Parathyroid adenoma (tissue), 2 donors: Measurements from ENCODE around the gene CLEC14A.

ENCODE experiments used
- H2AFZ ChIP-seq: fragments of 300-600 bp; sonication (generic); one replicate; pipeline ENCODE4 v1.7.0; 2017; ENCODE audit warnings: antibody characterized with exemption, mild to moderate bottlenecking
- H3K27ac ChIP-seq: fragments of 300-600 bp; sonication (generic); one replicate; pipeline ENCODE4 v1.7.0; 2017
- H3K27me3 ChIP-seq: fragments of 300-600 bp; sonication (generic); one replicate; pipeline ENCODE4 v1.7.0; 2017; ENCODE audit warnings: low read length; ENCODE audit not compliant: control insufficient read depth, insufficient read depth
- H3K36me3 ChIP-seq: fragments of 300-600 bp; sonication (generic); one replicate; pipeline ENCODE4 v1.7.0; 2017; ENCODE audit warnings: low read length; ENCODE audit not compliant: control insufficient read depth, insufficient read depth
- H3K4me1 ChIP-seq: fragments of 300-600 bp; sonication (generic); one replicate; pipeline ENCODE4 v1.7.0; 2017; ENCODE audit warnings: control low read depth
- H3K4me2 ChIP-seq: fragments of 300-600 bp; sonication (generic); one replicate; pipeline ENCODE4 v1.7.0; 2017; ENCODE audit warnings: low read length
- H3K4me3 ChIP-seq: fragments of 300-600 bp; sonication (generic); one replicate; pipeline ENCODE4 v1.7.0; 2017; ENCODE audit warnings: low read depth, low read length
- H3K79me2 ChIP-seq: fragments of 300-600 bp; sonication (generic); one replicate; pipeline ENCODE4 v1.7.0; 2017; ENCODE audit warnings: control low read depth
- H3K9ac ChIP-seq: fragments of 300-600 bp; sonication (generic); one replicate; pipeline ENCODE4 v1.7.0; 2017; ENCODE audit warnings: mild to moderate bottlenecking
- H3K9me3 ChIP-seq: fragments of 300-600 bp; sonication (generic); one replicate; pipeline ENCODE4 v1.7.0; 2017; ENCODE audit warnings: low read length; ENCODE audit not compliant: control insufficient read depth
- CTCF ChIP-seq: fragments of 300-600 bp; sonication (generic); IDR thresholded peaks from one replicate; pipeline ENCODE4 v1.7.0; 2017; ENCODE audit warnings: antibody characterized with exemption, mild to moderate bottlenecking
- donor health status: primary hyperparathyroidism.

The CLEC14A gene

GRCh38 chr14:38205949-38206665 lies 49.8 kb downstream of the CLEC14A start:
- Histone ChIP-seq H3K9ac (no peak overlapping the region), H3K27me3 (peaks cover 12% of the 10 kb centered on the region), H3K9me3 (peaks cover 2% of the 10 kb centered on the region), H3K4me3 (no peak overlapping the region), H3K79me2 (no peaks in the 10 kb centered on the region), H2AFZ (no peak overlapping the region), H3K4me2 (no peak overlapping the region), H3K36me3 (no peaks in the 10 kb centered on the region), H3K4me1 (no peaks in the 10 kb centered on the region), H3K27ac (no peak overlapping the region)
- TF ChIP-seq CTCF = no peak

- no peak overlapping the region for H3K27ac ChIP-seq
- no peak overlapping the region for H3K9ac ChIP-seq
Measured at GRCh38 chr14:38205119-38205813, 50.6 kb downstream of the CLEC14A start.

GRCh38 chr14:38204719-38205115 lies 51.2 kb downstream of the CLEC14A start:
- no peaks in the 10 kb centered on the region for H3K36me3 ChIP-seq
- no peak for TF ChIP-seq CTCF

More at GRCh38 chr14:38205119-38205813, 50.6 kb downstream of the CLEC14A start:
- TF ChIP-seq CTCF = no peak
- Histone ChIP-seq H3K27me3 (peaks cover 12% of the 10 kb centered on the region), H3K4me1 (no peaks in the 10 kb centered on the region), H2AFZ (no peak overlapping the region), H3K79me2 (no peaks in the 10 kb centered on the region), H3K9me3 (peaks cover 2% of the 10 kb centered on the region), H3K4me3 (no peak overlapping the region), H3K36me3 (no peaks in the 10 kb centered on the region), H3K4me2 (no peak overlapping the region)

More at GRCh38 chr14:38204719-38205115, 51.2 kb downstream of the CLEC14A start:
- no peak overlapping the region for H3K4me2 ChIP-seq
- H3K4me3 ChIP-seq = no peak overlapping the region
- peaks cover 9% of the 10 kb centered on the region for H3K27me3 ChIP-seq
- no peaks in the 10 kb centered on the region for H3K79me2 ChIP-seq
- no peaks in the 10 kb centered on the region for H3K4me1 ChIP-seq
- no peak overlapping the region for H3K9ac ChIP-seq
- H3K9me3 ChIP-seq = peaks cover 2% of the 10 kb centered on the region
- H2AFZ ChIP-seq = no peak overlapping the region
- H3K27ac ChIP-seq = no peak overlapping the region
